NCI-H2227 (cell line): ENCODE data around the gene IQCC.

Experiments used
- DNase-seq: peaks from one replicate; lab custom pipeline; 2025; ENCODE audit not compliant: unreplicated experiment; lab: John Stamatoyannopoulos, UW

Gene IQCC

GRCh38 chr1:32195531-32195930, 9.9 kb upstream of the IQCC start:
- no peak for DNase-seq

GRCh38 chr1:32195972-32196823, 9.3 kb upstream of the IQCC start:
- no peak for DNase-seq

GRCh38 chr1:32197074-32197473, 8.4 kb upstream of the IQCC start:
- no peak for DNase-seq

GRCh38 chr1:32197837-32198236, 7.6 kb upstream of the IQCC start:
- DNase-seq: no peak

GRCh38 chr1:32198237-32199042, 7.0 kb upstream of the IQCC start:
- no peak for DNase-seq

- DNase-seq: no peak
Observed at GRCh38 chr1:32199043-32199716, 6.3 kb upstream of the IQCC start.

- no peak for DNase-seq
Observed at GRCh38 chr1:32199717-32200072, 5.8 kb upstream of the IQCC start.

GRCh38 chr1:32200226-32201010, 5.1 kb upstream of the IQCC start, which contains the start of gene CCDC28B:
Gene CCDC28B, plus strand, starts transcription at chr1:32200595. Its CDS starts 1,341 bp downstream, at chr1:32201936.
- DNase-seq: peak; percentile 79

- DNase-seq: peak; percentile 72
Observed at GRCh38 chr1:32201011-32201855, 4.2 kb upstream of the IQCC start.

GRCh38 chr1:32204943-32205361, 519 bp upstream of the IQCC start:
- no peak for DNase-seq

- no peak for DNase-seq
Observed at GRCh38 chr1:32208469-32208868, 3.0 kb downstream of the IQCC start.

- peak; percentile 86 for DNase-seq
Observed at GRCh38 chr1:32208891-32209328, 3.4 kb downstream of the IQCC start, which contains the start of gene DCDC2B. Gene DCDC2B, plus strand, starts transcription at chr1:32209089. Its CDS starts 5 bp downstream, at chr1:32209094.

- DNase-seq: peak; percentile 86
Observed at GRCh38 chr1:32215629-32216480, 10.4 kb downstream of the IQCC start.

- no peak for DNase-seq
Observed at GRCh38 chr1:32216566-32216965, 11.1 kb downstream of the IQCC start.

- no peak for DNase-seq
Observed at GRCh38 chr1:32219022-32219421, 13.6 kb downstream of the IQCC start.

GRCh38 chr1:32220746-32221580, 15.5 kb downstream of the IQCC start:
- no peak for DNase-seq

- DNase-seq: no peak
Observed at GRCh38 chr1:32221581-32221979, 16.1 kb downstream of the IQCC start.
